PC-3 (cell line): ENCODE data around the gene ADCY2. TPM values are rescaled to one million over a fixed set of nuclear protein-coding genes. Genes with fewer than 3 reads are reported as not detected.

Experiments
- ATAC-seq: fragments of 200-7000 bp; cut with Tn5 transposase; 2 replicates; pipeline ENCODE4 v1.9.1; 2020; ENCODE audit warnings: mild to moderate bottlenecking, moderate library complexity
- BruUV-seq: library from RNA; stranded (reverse); fragments of 400-500 nt; replicated peaks from 2 replicates; lab custom pipeline; 2021; lab: Mats Ljungman, UMichigan
- CTCF ChIA-PET: fragments of 300-600 bp; sonication (Branson Sonifier 250); formaldehyde crosslinking; loops from one replicate; lab custom pipeline; 2022; ENCODE audit warnings: antibody characterized with exemption; lab: Charles Lee
- POLR2A ChIA-PET: fragments of 300-600 bp; sonication (Branson Sonifier 250); formaldehyde crosslinking; loops from one replicate; lab custom pipeline; 2022; ENCODE audit warnings: antibody characterized with exemption; ENCODE audit not compliant: unreplicated experiment; lab: Charles Lee
- DNase-seq: peaks from one replicate; pipeline ENCODE4 v3.0.0-alpha.2; 2015
- H2AFZ ChIP-seq: fragments of 300-600 bp; sonication (generic); 2 replicates; pipeline ENCODE4 v1.6.0; 2016; ENCODE audit warnings: antibody characterized with exemption, low read length
- H3F3A ChIP-seq: fragments of 300-600 bp; sonication (generic); one replicate; pipeline ENCODE4 v1.6.0; 2017; ENCODE audit warnings: antibody characterized with exemption, low read length, control low read depth, mild to moderate bottlenecking; ENCODE audit not compliant: unreplicated experiment
- H3K27ac ChIP-seq: fragments of 300-600 bp; sonication (generic); 2 replicates; pipeline ENCODE4 v1.5.1; 2016; ENCODE audit warnings: mild to moderate bottlenecking, low read length
- H3K27me3 ChIP-seq: fragments of 300-600 bp; sonication (generic); 2 replicates; pipeline ENCODE4 v1.6.1; 2016; ENCODE audit warnings: low read length, mixed read lengths
- H3K36me3 ChIP-seq: fragments of 300-600 bp; sonication (generic); 2 replicates; pipeline ENCODE4 v1.6.1; 2016; ENCODE audit warnings: low read depth, mixed run types, low read length, mixed read lengths
- H3K4me1 ChIP-seq: fragments of 300-600 bp; sonication (generic); 2 replicates; pipeline ENCODE4 v1.5.1; 2016; ENCODE audit warnings: low read length; ENCODE audit not compliant: insufficient read depth
- H3K4me2 ChIP-seq: fragments of 300-600 bp; sonication (generic); 2 replicates; pipeline ENCODE4 v1.6.0; 2016; ENCODE audit warnings: low read length
- H3K4me3 ChIP-seq: fragments of 300-600 bp; sonication (generic); 2 replicates; pipeline ENCODE4 v1.5.1; 2016; ENCODE audit warnings: mild to moderate bottlenecking, low read length, mixed read lengths
- H3K79me2 ChIP-seq: fragments of 300-600 bp; sonication (generic); 2 replicates; pipeline ENCODE4 v1.6.1; 2017; ENCODE audit warnings: low read length, mixed read lengths
- H3K9ac ChIP-seq: fragments of 300-600 bp; sonication (generic); 2 replicates; pipeline ENCODE4 v1.6.0; 2016; ENCODE audit warnings: mild to moderate bottlenecking, low read length
- H3K9me2 ChIP-seq: fragments of 300-600 bp; sonication (generic); replicated peaks from 2 replicates; pipeline ENCODE4 v1.6.1; 2016; ENCODE audit warnings: mixed run types, low read length, mixed read lengths
- H3K9me3 ChIP-seq: fragments of 300-600 bp; sonication (generic); 2 replicates; pipeline ENCODE4 v1.6.1; 2016; ENCODE audit warnings: low read length, mixed read lengths
- H4K20me1 ChIP-seq: fragments of 300-600 bp; sonication (generic); 2 replicates; pipeline ENCODE4 v1.6.1; 2016; ENCODE audit warnings: low read length, mixed read lengths
- EZH2 ChIP-seq: fragments of 300-600 bp; sonication (generic); IDR thresholded peaks from one replicate; pipeline ENCODE4 v1.6.1; 2017; ENCODE audit warnings: antibody characterized with exemption, mild to moderate bottlenecking, low read length; ENCODE audit not compliant: unreplicated experiment
- EZH2phosphoT487 ChIP-seq: fragments of 300-600 bp; sonication (generic); IDR thresholded peaks from 2 replicates; pipeline ENCODE4 v1.6.1; 2018; ENCODE audit warnings: mild to moderate bottlenecking, antibody characterized with exemption, low read length, borderline replicate concordance
- intact Hi-C: fragments of 100-400 bp; cut with micrococcal nuclease; formaldehyde crosslinking; loops from 2 replicates; pipeline ENCODE4 v1.9.0; 2023
- total RNA-seq: library from RNA; depleted of rRNA; stranded (reverse); fragments of >200 nt; gene quantifications from 2 replicates; pipeline ENCODE4 v1.2.3, GENCODE V29; 2014
- TF ChIP-seq, protein P1 (sequence below): fragments of 300-600 bp; sonication (generic); conservative IDR thresholded peaks from 2 replicates; pipeline ENCODE4 v1.5.1; 2017; ENCODE audit warnings: antibody characterized with exemption, low read depth, mild to moderate bottlenecking, low read length

ADCY2 gene
- total RNA-seq, 1 experiment from 2014 or later: not detected

DNA sequence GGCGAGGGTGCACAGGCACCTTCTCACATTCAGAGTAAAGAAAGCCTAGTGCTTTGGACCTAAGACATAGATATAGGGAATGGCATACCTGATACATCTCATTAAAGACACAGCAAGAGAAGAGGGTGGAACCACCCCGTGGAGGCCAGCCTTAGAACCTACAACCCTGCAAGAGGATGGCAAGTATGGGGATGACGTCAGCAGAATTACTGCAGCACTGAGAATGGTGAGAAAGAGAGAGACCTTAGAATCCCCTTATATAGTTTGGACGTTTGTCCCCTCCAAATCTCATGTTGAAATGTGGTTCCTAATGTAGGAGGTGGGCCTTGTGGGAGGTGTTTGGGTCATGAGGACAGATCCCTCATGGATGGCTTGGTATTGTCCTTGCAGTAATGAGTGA, 28.2 kb upstream of the ADCY2 start:
- H3K4me3 ChIP-seq: no peak overlapping the region
- H3K79me2 ChIP-seq: no peaks in the 10 kb centered on the region
- ChIA-PET POLR2A (no interaction called here), CTCF (no interaction called here)
- no peaks in the 10 kb centered on the region for H4K20me1 ChIP-seq
- peaks cover 4% of the 10 kb centered on the region; the same call in 1 of the 2 replicates for H3K9me3 ChIP-seq
- H3K9me2 ChIP-seq: no peaks in the 10 kb centered on the region
- no peaks in the 10 kb centered on the region for H3K4me1 ChIP-seq
- no peak overlapping the region for H3K9ac ChIP-seq
- DNase-seq (no peak), ATAC-seq (no peak)
- no peaks in the 10 kb centered on the region for H3K36me3 ChIP-seq
- TF ChIP-seq, protein P1, sequence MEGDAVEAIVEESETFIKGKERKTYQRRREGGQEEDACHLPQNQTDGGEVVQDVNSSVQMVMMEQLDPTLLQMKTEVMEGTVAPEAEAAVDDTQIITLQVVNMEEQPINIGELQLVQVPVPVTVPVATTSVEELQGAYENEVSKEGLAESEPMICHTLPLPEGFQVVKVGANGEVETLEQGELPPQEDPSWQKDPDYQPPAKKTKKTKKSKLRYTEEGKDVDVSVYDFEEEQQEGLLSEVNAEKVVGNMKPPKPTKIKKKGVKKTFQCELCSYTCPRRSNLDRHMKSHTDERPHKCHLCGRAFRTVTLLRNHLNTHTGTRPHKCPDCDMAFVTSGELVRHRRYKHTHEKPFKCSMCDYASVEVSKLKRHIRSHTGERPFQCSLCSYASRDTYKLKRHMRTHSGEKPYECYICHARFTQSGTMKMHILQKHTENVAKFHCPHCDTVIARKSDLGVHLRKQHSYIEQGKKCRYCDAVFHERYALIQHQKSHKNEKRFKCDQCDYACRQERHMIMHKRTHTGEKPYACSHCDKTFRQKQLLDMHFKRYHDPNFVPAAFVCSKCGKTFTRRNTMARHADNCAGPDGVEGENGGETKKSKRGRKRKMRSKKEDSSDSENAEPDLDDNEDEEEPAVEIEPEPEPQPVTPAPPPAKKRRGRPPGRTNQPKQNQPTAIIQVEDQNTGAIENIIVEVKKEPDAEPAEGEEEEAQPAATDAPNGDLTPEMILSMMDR: no peak
- TF ChIP-seq EZH2: no peak
- no peak for TF ChIP-seq EZH2phosphoT487
- H3F3A ChIP-seq: no peaks in the 10 kb centered on the region
- no peak overlapping the region for H3K4me2 ChIP-seq
- no peak overlapping the region for H3K27ac ChIP-seq
- H2AFZ ChIP-seq: no peak overlapping the region
- intact Hi-C loops: no loop called here
- no peaks in the 10 kb centered on the region for H3K27me3 ChIP-seq
- BruUV-seq: no TSS peak

DNA sequence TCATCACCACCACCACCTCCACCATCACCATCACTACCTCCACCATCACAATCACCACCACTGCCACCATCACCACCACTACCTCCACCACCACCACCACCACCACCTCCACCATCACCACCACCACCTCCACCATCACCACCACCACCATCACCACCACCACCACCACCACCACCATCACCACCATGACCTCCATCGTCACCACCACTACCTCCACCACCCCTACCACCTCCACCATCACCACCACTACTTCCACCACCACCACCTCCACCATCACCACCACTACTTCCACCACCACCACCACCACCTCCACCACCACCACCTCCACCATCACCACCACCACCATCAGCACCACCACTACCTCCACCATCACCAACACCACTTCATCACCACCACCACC, 23.5 kb upstream of the ADCY2 start:
- POLR2A ChIA-PET: no interaction called here
- no TSS peak for BruUV-seq
- CTCF ChIA-PET: no interaction called here

DNA sequence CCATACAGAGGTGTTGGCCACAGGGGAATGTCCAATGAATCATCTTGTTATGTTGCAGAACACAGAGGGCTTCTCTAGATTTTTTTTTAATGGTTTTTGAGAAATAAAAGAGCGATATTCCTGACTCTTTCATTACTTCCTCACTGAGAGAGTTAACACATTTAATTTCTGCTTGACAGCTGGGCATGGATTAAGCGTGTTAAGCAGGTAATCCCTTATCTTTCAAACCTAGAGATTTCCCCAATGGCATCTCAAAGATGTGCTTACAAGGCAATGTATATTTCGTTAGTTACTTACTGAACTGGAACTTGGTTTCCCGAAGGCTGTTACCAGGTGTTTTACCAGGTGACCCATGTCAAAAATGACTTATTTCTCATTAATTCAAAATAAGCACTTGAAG, 21.8 kb upstream of the ADCY2 start:
- no peak overlapping the region for H3K4me2 ChIP-seq
- H4K20me1 ChIP-seq: no peaks in the 10 kb centered on the region
- POLR2A ChIA-PET: no interaction called here
- H3F3A ChIP-seq: no peaks in the 10 kb centered on the region
- intact Hi-C loops: no loop called here
- no peaks in the 10 kb centered on the region for H3K4me1 ChIP-seq
- no peak for ATAC-seq
- BruUV-seq: no TSS peak
- no peaks in the 10 kb centered on the region for H3K79me2 ChIP-seq
- H3K36me3 ChIP-seq: no peaks in the 10 kb centered on the region
- TF ChIP-seq, protein P1: no peak
- TF ChIP-seq EZH2phosphoT487: no peak
- H3K9ac ChIP-seq: no peak overlapping the region
- no peak overlapping the region for H3K27ac ChIP-seq
- CTCF ChIA-PET: no interaction called here
- no peak overlapping the region for H3K4me3 ChIP-seq
- 0 out of 2 replicates have a peak, but pooled peaks cover 8% of the 10 kb centered on the region for H3K27me3 ChIP-seq
- H3K9me3 ChIP-seq: no peaks in the 10 kb centered on the region
- DNase-seq: no peak
- H3K9me2 ChIP-seq: no peaks in the 10 kb centered on the region
- H2AFZ ChIP-seq: no peak overlapping the region

More for the DNA sequence above, 23.5 kb upstream of the ADCY2 start:
- ATAC-seq (no peak), DNase-seq (no peak)
- H3K79me2 ChIP-seq: no peaks in the 10 kb centered on the region
- peaks cover 4% of the 10 kb centered on the region; the same call in 1 of the 2 replicates for H3K9me3 ChIP-seq
- H3K4me1 ChIP-seq: no peaks in the 10 kb centered on the region
- H3K27ac ChIP-seq: no peak overlapping the region
- TF ChIP-seq, protein P1: no peak
- TF ChIP-seq EZH2phosphoT487 (no peak), EZH2 (no peak)
- 0 out of 2 replicates have a peak, but pooled peaks cover 8% of the 10 kb centered on the region for H3K27me3 ChIP-seq
- no peak overlapping the region for H3K4me2 ChIP-seq
- H3K36me3 ChIP-seq: no peaks in the 10 kb centered on the region
- H4K20me1 ChIP-seq: no peaks in the 10 kb centered on the region
- H3K9ac ChIP-seq: no peak overlapping the region
- intact Hi-C loops: no loop called here
- H3K4me3 ChIP-seq: no peak overlapping the region
- no peaks in the 10 kb centered on the region for H3K9me2 ChIP-seq
- no peaks in the 10 kb centered on the region for H3F3A ChIP-seq
- H2AFZ ChIP-seq: no peak overlapping the region
